Transverse colon (tissue), 4 donors: ENCODE results near the gene KRTAP5-11. TPM values are rescaled to one million over a fixed set of nuclear protein-coding genes. Genes with fewer than 3 reads are reported as not detected.
"Not testable (repeated sequence)": the region's sequence is repeated elsewhere in the genome, so short reads cannot be mapped to it uniquely, and the experiment has no call there.

Experiments
- DNase-seq: peaks from one replicate; pipeline ENCODE4 v3.0.0-alpha.2; 2019
- H3K27ac ChIP-seq, 4 donors: fragments of 200-600 bp; sonication (generic); 2 replicates each; pipeline ENCODE4 v1.5.1; 2016 to 2018; ENCODE audit warnings: inconsistent platforms in 4 of 4
- H3K27me3 ChIP-seq: fragments of 200-600 bp; sonication (generic); 2 replicates; pipeline ENCODE4 v1.5.1; 2017; ENCODE audit warnings: inconsistent platforms
- H3K36me3 ChIP-seq, 4 donors: fragments of 200-600 bp; sonication (generic); 2 replicates each; pipeline ENCODE4 v1.5.1; 2017 to 2019; ENCODE audit warnings: inconsistent platforms in 4 of 4
- H3K4me1 ChIP-seq, 4 donors: fragments of 200-600 bp; sonication (generic); 2 replicates each; pipeline ENCODE4 v1.5.1; 2017 to 2020; ENCODE audit warnings: inconsistent platforms in 4 of 4
- H3K4me3 ChIP-seq, 4 donors: fragments of 200-600 bp; sonication (generic); 1 replicate in 1 of 4; 2 replicates in 3 of 4; pipeline versions ENCODE4 v1.5.1 to v1.6.1; 2017 to 2019; ENCODE audit warnings: inconsistent platforms in 4 of 4
- H3K9me3 ChIP-seq, 2 donors: fragments of 200-600 bp; sonication (generic); 2 replicates each; pipeline ENCODE4 v1.5.1; 2017 to 2019; ENCODE audit warnings: inconsistent platforms in 2 of 2
- CTCF ChIP-seq, 5 experiments: fragments of 200-600 bp in 3 of 5; fragments of 450-650 bp in 2 of 5; sonication (generic) in 3 of 5; IDR thresholded peaks; 1 replicate in 2 of 5; 2 replicates in 3 of 5; pipeline ENCODE4 v1.5.1; 2016 to 2017; ENCODE audit warnings: antibody characterized with exemption in 5 of 5, inconsistent platforms in 3 of 5, mild to moderate bottlenecking in 2 of 5, moderate library complexity in 1 of 5
- EP300 ChIP-seq: sonication (generic); formaldehyde crosslinking; IDR thresholded peaks from one replicate; pipeline ENCODE4 v1.6.1; 2017; ENCODE audit warnings: antibody characterized with exemption, low read depth
- POLR2A ChIP-seq: fragments of 450-650 bp; IDR thresholded peaks from one replicate; pipeline ENCODE4 v1.6.1; 2016; ENCODE audit warnings: antibody characterized with exemption, mild to moderate bottlenecking, moderate library complexity
- POLR2AphosphoS5 ChIP-seq, 3 donors: sonication (generic); formaldehyde crosslinking; IDR thresholded peaks; one replicate each; pipeline ENCODE4 v1.6.1; 2016; ENCODE audit warnings: antibody characterized with exemption in 3 of 3
- WGBS, 2 donors: methylation state at CpG; one replicate each; pipeline ENCODE4 v1.1.5; 2018; ENCODE audit warnings: low coverage in 1 of 2; 5-methylcytosine and 5-hydroxymethylcytosine counted together
- in situ Hi-C, 4 donors: fragments of 200-750 bp; cut with MboI; loops; one replicate each; pipeline versions ENCODE4 v1.15.0 to v1.15.1; 2017; ENCODE audit warnings: low sequenced_read_pairs in 3 of 4, low pct_ligation_motif_present in 1 of 4, low pct_unique_long_range_greater_than_20kb in 1 of 4
- intact Hi-C: fragments of 100-400 bp; cut with DNase I; formaldehyde crosslinking; loops from one replicate; pipeline ENCODE4 v1.15.1; 2023; ENCODE audit warnings: low total_unique reads
- total RNA-seq, 4 donors: library from RNA; depleted of rRNA; stranded (reverse); fragments of >200 nt; gene quantifications; one replicate each; pipeline ENCODE4 v1.1.0, GENCODE V29; 2016

KRTAP5-11 gene
- total RNA-seq, 4 donors from 2014 or later: not detected

- in situ Hi-C loops: not testable (repeated sequence)
- 83 to 87% methylated on average over 5 of the region's 5 CpGs for WGBS, 2 donors
Measured at GRCh38 chr11:71585673-71586072, 3.0 kb upstream of the KRTAP5-11 start.

GRCh38 chr11:71582969-71583368, 294 bp upstream of the KRTAP5-11 start:
- in situ Hi-C loops, intact Hi-C loops, H3K9me3 ChIP-seq, H3K27me3 ChIP-seq, H3K36me3 ChIP-seq, H3K27ac ChIP-seq, H3K4me1 ChIP-seq, H3K4me3 ChIP-seq, DNase-seq: not testable (repeated sequence)
- 80 to 100% methylated on average over 1 to 2 of the region's 2 CpGs for WGBS, 2 donors

More at GRCh38 chr11:71585673-71586072, 3.0 kb upstream of the KRTAP5-11 start:
- H3K27ac ChIP-seq, H3K9me3 ChIP-seq, H3K36me3 ChIP-seq, DNase-seq, H3K27me3 ChIP-seq, H3K4me3 ChIP-seq, H3K4me1 ChIP-seq, intact Hi-C loops: not testable (repeated sequence)

DNA sequence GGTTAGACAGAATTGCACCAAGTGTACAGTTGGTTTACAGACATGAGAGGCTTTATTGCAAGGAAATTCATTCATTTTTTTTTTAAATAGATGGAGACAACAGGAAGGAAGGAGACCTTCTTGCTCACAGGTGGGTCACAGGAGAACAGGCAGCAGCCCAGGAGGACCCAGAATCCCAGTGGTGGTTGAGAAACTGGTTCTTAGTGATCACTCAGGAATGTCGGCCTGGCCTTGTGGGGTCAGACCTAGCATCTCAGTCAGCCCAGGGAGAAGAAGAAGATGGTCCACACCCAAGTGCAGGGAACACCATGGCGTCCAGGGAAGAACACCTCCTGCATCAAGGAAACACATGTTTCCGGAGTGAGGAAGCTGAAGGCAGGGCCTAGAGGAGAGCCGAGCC, 849 bp downstream of the KRTAP5-11 start:
- Histone ChIP-seq H3K27me3 (no peaks in the 10 kb centered on the region), H3K4me3 (no peak overlapping the region), H3K4me1 (peaks cover 0 to 7% (median 0%) of the 10 kb centered on the region in 4 donors), H3K36me3 (no peaks in the 10 kb centered on the region), H3K27ac (no peak overlapping the region), H3K9me3 (no peaks in the 10 kb centered on the region)
- TF ChIP-seq EP300 (no peak), CTCF (IDR thresholded peaks at IDR 0.05) (no peak), POLR2A (no peak), POLR2AphosphoS5 (IDR thresholded peaks at IDR 0.05) (no peak)
- intact Hi-C loops: no loop called here
- DNase-seq: no peak
- in situ Hi-C loops: no loop called here
- 79% methylated on average over 4 of the region's 4 CpGs; no CpG with 5 or more reads in 1 of the 2 donors for WGBS, 2 donors

DNA sequence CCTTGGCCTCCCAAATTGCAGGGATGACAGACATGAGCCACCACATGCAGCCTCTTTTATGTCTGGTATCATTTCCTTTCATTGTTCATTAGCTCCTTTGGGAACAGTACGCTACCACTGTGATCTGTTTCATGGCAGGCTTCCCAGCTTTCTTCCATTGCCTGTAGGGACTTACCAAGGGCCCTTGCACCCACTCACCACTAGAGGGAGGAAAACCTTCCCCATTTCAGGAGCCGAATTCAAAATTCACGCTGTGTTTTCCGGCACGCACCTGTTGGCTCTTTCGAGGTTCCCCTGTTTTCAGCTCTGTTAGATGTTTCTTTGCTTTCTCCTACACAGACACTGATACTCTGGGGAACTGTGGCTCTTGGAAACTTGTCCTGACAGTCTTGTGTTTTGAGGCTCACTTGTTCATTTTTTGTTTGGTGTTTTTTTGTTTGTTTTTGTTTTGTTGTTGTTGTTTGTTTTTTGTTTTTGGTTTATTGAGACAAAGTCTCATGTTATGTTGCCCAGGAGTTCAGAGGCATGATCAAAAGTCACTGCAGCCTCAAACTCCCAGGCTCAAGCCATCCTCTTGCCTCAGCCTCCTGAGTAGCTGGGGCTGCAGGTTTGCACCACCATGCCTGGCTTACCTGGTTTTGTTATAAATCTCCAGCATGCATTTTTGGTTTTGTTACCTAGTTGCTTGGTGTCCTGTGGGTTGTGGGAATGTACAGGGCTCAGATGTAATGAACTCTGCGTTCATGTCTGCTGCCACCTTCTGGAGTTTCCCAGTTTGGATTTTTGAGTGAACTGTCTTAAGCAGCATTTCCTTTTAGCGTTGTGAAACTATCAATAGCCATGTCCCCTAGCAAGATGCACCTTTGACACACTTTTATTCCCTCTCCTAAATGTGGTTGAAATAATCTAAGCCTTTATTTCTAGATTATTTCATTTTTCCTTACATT, 2.3 kb downstream of the KRTAP5-11 start:
- in situ Hi-C loops: no loop called here
- H3K36me3 ChIP-seq: no peaks in the 10 kb centered on the region
- TF ChIP-seq CTCF (IDR thresholded peaks at IDR 0.05): peak; percentile 65 to 89 (median 77)
- no peak for TF ChIP-seq POLR2AphosphoS5 (IDR thresholded peaks at IDR 0.05)
- no peak for TF ChIP-seq POLR2A
- no peak for TF ChIP-seq EP300
- H3K4me1 ChIP-seq: peaks cover 0 to 7% (median 0%) of the 10 kb centered on the region in 4 donors
- no peak overlapping the region for H3K27ac ChIP-seq
- no peak overlapping the region for H3K4me3 ChIP-seq
- no peaks in the 10 kb centered on the region for H3K9me3 ChIP-seq
- intact Hi-C loops: no loop called here
- H3K27me3 ChIP-seq: no peaks in the 10 kb centered on the region
- DNase-seq: peak; percentile 58
- WGBS, 2 donors: 0 to 3% methylated on average over 7 to 8 of the region's 8 CpGs

GRCh38 chr11:71579513-71579912, 3.2 kb downstream of the KRTAP5-11 start:
- H3K27ac ChIP-seq, H3K36me3 ChIP-seq, DNase-seq, H3K4me3 ChIP-seq, H3K4me1 ChIP-seq, H3K27me3 ChIP-seq, in situ Hi-C loops, H3K9me3 ChIP-seq: not testable (repeated sequence)
- intact Hi-C loops: loop anchor here (10.0 kb wide), 1 partner anchor 545 kb away; no protein-coding TSS in a partner anchor
- WGBS, 2 donors: 61 to 63% methylated on average over 5 to 7 of the region's 7 CpGs
